Measurements from ENCODE around the gene PRKACB.

PRKACB gene

GRCh38 chr1:84208935-84209334, 64.9 kb downstream of the PRKACB start:
- Histone ChIP-seq H3K18ac (ENCODE audit: low read depth in 1 of 2, low read length in 2 of 2) (no peak overlapping the region), H2BK12ac (ENCODE audit: low read length in 2 of 2) (no peak overlapping the region), H3K79me1 (replicated peaks; ENCODE audit: low read length, poor library complexity, severe bottlenecking) (no peaks in the 10 kb centered on the region), H4K91ac (ENCODE audit: low read length) (no peak overlapping the region), H3K36me3 (ENCODE audit: control insufficient read depth in 1 of 2, insufficient read depth in 2 of 2, low read depth in 1 of 2, low read length in 2 of 2) (peaks cover 0 to 8% of the 10 kb centered on the region in 2 experiments), H3K27me3 (ENCODE audit: control insufficient read depth in 1 of 2, insufficient read depth in 1 of 2, low read length in 2 of 2) (no peaks in the 10 kb centered on the region), H2BK120ac (ENCODE audit: low read depth, low read length) (no peak overlapping the region), H3K9me3 (ENCODE audit: control insufficient read depth, low read length) (no peaks in the 10 kb centered on the region), H2BK5ac (ENCODE audit: low read depth, low read length, poor library complexity, severe bottlenecking) (no peak overlapping the region), H3K9ac (ENCODE audit: low read length) (no peak overlapping the region), H2BK15ac (ENCODE audit: low read depth, poor library complexity, severe bottlenecking) (no peak overlapping the region), H3K23ac (ENCODE audit: low read length in 2 of 2) (no peak overlapping the region), H3K4ac (ENCODE audit: low read depth in 1 of 2, low read length in 2 of 2) (no peak overlapping the region), H3K14ac (ENCODE audit: low read length in 2 of 2) (no peak overlapping the region), H3K4me2 (ENCODE audit: low read length, poor library complexity, severe bottlenecking) (no peak overlapping the region), H3K4me1 (ENCODE audit: control insufficient read depth, insufficient read depth, low read depth, low read length) (no peaks in the 10 kb centered on the region), H2AK5ac (ENCODE audit: low read length, severe bottlenecking) (no peak overlapping the region), H4K8ac (ENCODE audit: low read length) (no peak overlapping the region), H3K27ac (ENCODE audit: low read length, poor library complexity, severe bottlenecking) (no peak overlapping the region), H2AFZ (ENCODE audit: low read depth, low read length) (no peak overlapping the region), H3K4me3 (ENCODE audit: insufficient read depth in 1 of 2, low read depth in 1 of 2, low read length in 2 of 2) (no peak overlapping the region)
- DNase-seq, result no peak

GRCh38 chr1:84214115-84214956, 70.3 kb downstream of the PRKACB start:
- Histone ChIP-seq H3K14ac (ENCODE audit: low read length in 2 of 2) (no peak overlapping the region), H2BK12ac (ENCODE audit: low read length in 2 of 2) (no peak overlapping the region), H3K18ac (ENCODE audit: low read depth in 1 of 2, low read length in 2 of 2) (no peak overlapping the region), H3K23ac (ENCODE audit: low read length in 2 of 2) (no peak overlapping the region), H3K4ac (ENCODE audit: low read depth in 1 of 2, low read length in 2 of 2) (no peak overlapping the region), H3K4me3 (ENCODE audit: insufficient read depth in 1 of 2, low read depth in 1 of 2, low read length in 2 of 2) (no peak overlapping the region), H2BK5ac (ENCODE audit: low read depth, low read length, poor library complexity, severe bottlenecking) (no peak overlapping the region), H2BK15ac (ENCODE audit: low read depth, poor library complexity, severe bottlenecking) (no peak overlapping the region), H3K9me3 (ENCODE audit: control insufficient read depth, low read length) (peaks cover under 1% of the 10 kb centered on the region), H2BK120ac (ENCODE audit: low read depth, low read length) (no peak overlapping the region), H3K79me1 (replicated peaks; ENCODE audit: low read length, poor library complexity, severe bottlenecking) (no peaks in the 10 kb centered on the region), H3K36me3 (ENCODE audit: control insufficient read depth in 1 of 2, insufficient read depth in 2 of 2, low read depth in 1 of 2, low read length in 2 of 2) (peaks cover 0 to 5% of the 10 kb centered on the region in 2 experiments), H4K91ac (ENCODE audit: low read length) (no peak overlapping the region), H3K27ac (ENCODE audit: low read length, poor library complexity, severe bottlenecking) (no peak overlapping the region), H2AK5ac (ENCODE audit: low read length, severe bottlenecking) (no peak overlapping the region), H3K9ac (ENCODE audit: low read length) (no peak overlapping the region), H3K4me1 (ENCODE audit: control insufficient read depth, insufficient read depth, low read depth, low read length) (no peaks in the 10 kb centered on the region), H3K4me2 (ENCODE audit: low read length, poor library complexity, severe bottlenecking) (no peak overlapping the region), H3K27me3 (ENCODE audit: control insufficient read depth in 1 of 2, insufficient read depth in 1 of 2, low read length in 2 of 2) (no peaks in the 10 kb centered on the region), H2AFZ (ENCODE audit: low read depth, low read length) (no peak overlapping the region), H4K8ac (ENCODE audit: low read length) (no peak overlapping the region)
- DNase-seq, result no peak
- 88% methylated on average over 7 of the region's 8 CpGs for WGBS

- Histone ChIP-seq H4K8ac (ENCODE audit: low read length) (no peak overlapping the region), H2BK15ac (ENCODE audit: low read depth, poor library complexity, severe bottlenecking) (no peak overlapping the region), H3K18ac (ENCODE audit: low read depth in 1 of 2, low read length in 2 of 2) (no peak overlapping the region), H2BK5ac (ENCODE audit: low read depth, low read length, poor library complexity, severe bottlenecking) (no peak overlapping the region), H3K4ac (ENCODE audit: low read depth in 1 of 2, low read length in 2 of 2) (no peak overlapping the region), H2BK120ac (ENCODE audit: low read depth, low read length) (no peak overlapping the region), H2AFZ (ENCODE audit: low read depth, low read length) (no peak overlapping the region), H3K14ac (ENCODE audit: low read length in 2 of 2) (no peak overlapping the region), H3K9ac (ENCODE audit: low read length) (no peak overlapping the region), H3K4me1 (ENCODE audit: control insufficient read depth, insufficient read depth, low read depth, low read length) (no peaks in the 10 kb centered on the region), H2BK12ac (ENCODE audit: low read length in 2 of 2) (no peak overlapping the region), H2AK5ac (ENCODE audit: low read length, severe bottlenecking) (no peak overlapping the region), H3K9me3 (ENCODE audit: control insufficient read depth, low read length) (peaks cover 8% of the 10 kb centered on the region), H4K91ac (ENCODE audit: low read length) (no peak overlapping the region), H3K36me3 (ENCODE audit: control insufficient read depth in 1 of 2, insufficient read depth in 2 of 2, low read depth in 1 of 2, low read length in 2 of 2) (peaks cover 0 to 9% of the 10 kb centered on the region in 2 experiments), H3K23ac (ENCODE audit: low read length in 2 of 2) (no peak overlapping the region), H3K4me2 (ENCODE audit: low read length, poor library complexity, severe bottlenecking) (no peak overlapping the region), H3K4me3 (ENCODE audit: insufficient read depth in 1 of 2, low read depth in 1 of 2, low read length in 2 of 2) (no peak overlapping the region), H3K79me1 (replicated peaks; ENCODE audit: low read length, poor library complexity, severe bottlenecking) (no peaks in the 10 kb centered on the region), H3K27ac (ENCODE audit: low read length, poor library complexity, severe bottlenecking) (no peak overlapping the region), H3K27me3 (ENCODE audit: control insufficient read depth in 1 of 2, insufficient read depth in 1 of 2, low read length in 2 of 2) (no peaks in the 10 kb centered on the region)
- DNase-seq, result no peak
Observed at GRCh38 chr1:84217239-84217638, 73.2 kb downstream of the PRKACB start.

DNA sequence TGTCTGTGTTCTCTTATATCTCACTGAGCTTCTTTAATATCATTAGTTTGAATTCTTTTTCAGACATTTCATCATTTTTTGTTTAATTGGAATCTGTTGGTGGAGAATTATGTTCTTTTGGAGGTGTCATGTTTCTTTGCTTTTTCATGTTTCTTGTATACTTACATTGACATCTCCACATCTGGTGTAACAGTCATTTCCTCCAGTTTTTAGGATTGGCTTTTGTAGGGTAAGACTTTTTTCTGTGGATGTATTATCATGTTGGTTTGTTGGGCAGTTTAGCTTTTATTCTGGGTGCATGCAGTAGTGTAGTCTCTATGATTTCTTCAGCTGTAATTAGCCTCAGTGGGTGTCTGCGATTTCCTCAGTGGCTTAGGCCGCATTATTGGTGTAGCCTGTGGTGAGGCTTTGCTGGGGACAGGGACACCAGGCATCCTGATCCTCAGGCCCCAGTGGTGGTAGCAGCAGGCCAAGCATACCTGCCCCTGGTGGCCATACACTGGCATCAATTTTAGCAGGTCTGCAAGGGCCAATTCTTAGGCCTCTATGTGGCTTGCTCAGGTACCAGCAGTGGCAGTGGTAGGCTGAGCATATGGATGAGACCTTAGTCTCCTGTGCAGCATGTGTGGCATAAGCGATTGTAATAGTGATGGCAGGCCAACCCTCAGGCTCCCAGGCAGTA, 79.8 kb downstream of the PRKACB start:
- Histone ChIP-seq H3K18ac (ENCODE audit: low read depth in 1 of 2, low read length in 2 of 2) (no peak overlapping the region), H2BK15ac (ENCODE audit: low read depth, poor library complexity, severe bottlenecking) (no peak overlapping the region), H3K9me3 (ENCODE audit: control insufficient read depth, low read length) (peaks cover 13% of the 10 kb centered on the region), H2BK5ac (ENCODE audit: low read depth, low read length, poor library complexity, severe bottlenecking) (no peak overlapping the region), H3K4me3 (ENCODE audit: insufficient read depth in 1 of 2, low read depth in 1 of 2, low read length in 2 of 2) (no peak overlapping the region), H3K9ac (ENCODE audit: low read length) (no peak overlapping the region), H3K23ac (ENCODE audit: low read length in 2 of 2) (peak overlapping the region in 1 of 2 experiments; percentile 23), H3K27ac (ENCODE audit: low read length, poor library complexity, severe bottlenecking) (no peak overlapping the region), H3K4me1 (ENCODE audit: control insufficient read depth, insufficient read depth, low read depth, low read length) (no peaks in the 10 kb centered on the region), H3K4ac (ENCODE audit: low read depth in 1 of 2, low read length in 2 of 2) (peak overlapping the region in 1 of 2 experiments; percentile 35), H2AFZ (ENCODE audit: low read depth, low read length) (no peak overlapping the region), H3K4me2 (ENCODE audit: low read length, poor library complexity, severe bottlenecking) (no peak overlapping the region), H2BK120ac (ENCODE audit: low read depth, low read length) (no peak overlapping the region), H3K14ac (ENCODE audit: low read length in 2 of 2) (peak overlapping the region in 1 of 2 experiments; percentile 62), H3K36me3 (ENCODE audit: control insufficient read depth in 1 of 2, insufficient read depth in 2 of 2, low read depth in 1 of 2, low read length in 2 of 2) (peaks cover 6 to 12% of the 10 kb centered on the region in 2 experiments), H2AK5ac (ENCODE audit: low read length, severe bottlenecking) (no peak overlapping the region), H2BK12ac (ENCODE audit: low read length in 2 of 2) (peak overlapping the region in 1 of 2 experiments; percentile 15), H3K27me3 (ENCODE audit: control insufficient read depth in 1 of 2, insufficient read depth in 1 of 2, low read length in 2 of 2) (no peaks in the 10 kb centered on the region), H4K8ac (ENCODE audit: low read length) (no peak overlapping the region), H4K91ac (ENCODE audit: low read length) (no peak overlapping the region), H3K79me1 (replicated peaks; ENCODE audit: low read length, poor library complexity, severe bottlenecking) (peaks cover 17% of the 10 kb centered on the region)
- WGBS, result 68% methylated on average over 3 of the region's 3 CpGs
- no peak for DNase-seq

Measured in mesenchymal stem cell (in vitro differentiated cells and primary cell).